Stimulated activated CD4-positive, alpha-beta T cell treated with anti-CD3 and anti-CD28 coated beads, TNF-alpha, amount 100 ng/mL, for 1 hour (primary cell): ENCODE results near the gene AUP1.
"Not testable (repeated sequence)": the region's sequence is repeated elsewhere in the genome, so short reads cannot be mapped to it uniquely, and the experiment has no call there.

ENCODE experiments used
- DNase-seq, 3 donors: peaks; one replicate each; pipeline ENCODE4 v3.0.0-alpha.2; 2020; ENCODE audit warnings: low read depth in 3 of 3, low spot score in 1 of 3

AUP1 gene

GRCh38 chr2:74529357-74530238, at the start of gene AUP1, which contains the start of gene HTRA2:
Gene AUP1 (minus strand): TSS chr2:74529706. CDS start chr2:74529629, 77 bp downstream.
Gene HTRA2 (plus strand): TSS chr2:74529933. CDS start chr2:74530007, 74 bp downstream.
- DNase-seq = peak; percentile 64 to 71 (median 68)

- DNase-seq = no peak
These were observed 48.9 kb upstream of the AUP1 start for GRCh38 chr2:74578408-74578807.

GRCh38 chr2:74577448-74577847, 47.9 kb upstream of the AUP1 start:
- DNase-seq = no peak

GRCh38 chr2:74576863-74577229, 47.3 kb upstream of the AUP1 start:
- no peak for DNase-seq

GRCh38 chr2:74576211-74576862, 46.8 kb upstream of the AUP1 start:
- no peak for DNase-seq

- no peak for DNase-seq
These were observed 45.8 kb upstream of the AUP1 start for GRCh38 chr2:74575320-74575719.

- DNase-seq = no peak
These were observed 44.4 kb upstream of the AUP1 start for GRCh38 chr2:74573747-74574562.

GRCh38 chr2:74572178-74572925, 42.8 kb upstream of the AUP1 start:
- DNase-seq = no peak

GRCh38 chr2:74571058-74571457, 41.6 kb upstream of the AUP1 start:
- no peak for DNase-seq

GRCh38 chr2:74569686-74570085, 40.2 kb upstream of the AUP1 start:
- no peak for DNase-seq

- no peak for DNase-seq
These were observed 38.4 kb upstream of the AUP1 start for GRCh38 chr2:74567881-74568280.

- no peak for DNase-seq
These were observed 37.2 kb upstream of the AUP1 start for GRCh38 chr2:74566754-74567085.

GRCh38 chr2:74566076-74566753, 36.7 kb upstream of the AUP1 start:
- DNase-seq = no peak

GRCh38 chr2:74564222-74564621, 34.7 kb upstream of the AUP1 start:
- no peak for DNase-seq

- no peak for DNase-seq
These were observed 32.7 kb upstream of the AUP1 start for GRCh38 chr2:74562126-74562775.

GRCh38 chr2:74561022-74561421, 31.5 kb upstream of the AUP1 start:
- not testable (repeated sequence) for DNase-seq

GRCh38 chr2:74560591-74560990, 31.1 kb upstream of the AUP1 start:
- DNase-seq = no peak

- no peak for DNase-seq
These were observed 30.4 kb upstream of the AUP1 start for GRCh38 chr2:74559912-74560311.

- DNase-seq = no peak
These were observed 29.1 kb upstream of the AUP1 start for GRCh38 chr2:74558284-74559230.
